Measurements from ENCODE around the gene MPRIP. TPM values are rescaled to one million over a fixed set of nuclear protein-coding genes. Genes with fewer than 3 reads are reported as not detected.

The MPRIP gene
- polyA plus RNA-seq, 1 donor from 2014 or later: 47.3 TPM

DNA sequence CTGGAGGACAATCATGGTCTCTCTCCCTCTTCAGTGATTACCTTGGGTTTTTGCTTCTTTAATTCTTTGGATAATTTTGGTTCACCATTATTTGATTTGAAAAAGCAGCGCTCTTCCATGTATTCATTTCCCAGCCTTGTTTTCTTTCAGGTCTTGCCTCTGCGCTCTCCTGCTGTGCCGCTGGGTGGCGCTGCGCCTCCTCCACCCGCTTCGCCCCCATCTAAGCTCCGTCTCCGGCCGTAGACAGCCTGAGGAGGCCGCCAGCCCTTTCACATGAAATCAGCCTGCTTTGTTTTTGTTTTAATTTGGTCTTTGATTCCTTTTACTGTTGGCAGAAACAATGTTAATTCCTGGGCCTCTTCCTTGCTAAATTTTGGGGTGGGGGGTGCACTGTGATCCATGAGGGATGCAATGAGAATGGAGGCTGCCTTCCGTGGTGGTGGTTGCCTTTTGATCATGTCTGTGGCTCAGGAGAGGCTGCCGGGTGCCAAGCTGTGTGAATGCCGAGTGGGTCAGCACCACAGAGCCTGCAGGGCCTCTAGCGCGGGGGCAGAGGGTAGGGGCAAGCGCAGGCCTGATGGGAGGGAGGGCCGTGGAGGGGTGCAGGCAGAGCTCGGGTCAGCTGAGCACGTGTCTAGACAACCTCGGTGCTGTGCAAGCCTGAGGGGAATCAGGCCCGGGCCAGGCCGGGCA, 99.7 kb downstream of the MPRIP start:
- Histone ChIP-seq H4K20me1 (ENCODE audit: insufficient read depth) (no peaks in the 10 kb centered on the region), H3F3A (ENCODE audit: insufficient read depth, low read length, poor library complexity, severe bottlenecking) (no peaks in the 10 kb centered on the region)

DNA sequence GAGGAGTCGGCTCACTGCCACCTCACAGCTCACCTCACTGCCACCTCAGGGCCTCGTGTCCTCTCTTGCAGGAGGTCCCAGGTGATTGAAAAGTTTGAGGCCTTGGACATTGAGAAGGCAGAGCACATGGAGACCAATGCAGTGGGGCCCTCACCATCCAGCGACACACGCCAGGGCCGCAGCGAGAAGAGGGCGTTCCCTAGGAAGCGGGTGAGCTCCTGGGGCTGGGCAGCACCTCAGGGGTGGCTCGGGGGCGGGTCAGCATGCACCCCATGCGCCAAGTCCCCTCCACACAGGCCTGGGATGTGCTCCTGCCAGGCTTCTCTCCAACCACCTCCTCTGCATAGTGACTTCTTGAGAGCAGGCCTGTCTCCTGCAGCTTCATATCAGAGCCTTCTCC, 100.3 kb downstream of the MPRIP start:
- H3K27me3 ChIP-seq (ENCODE audit: insufficient read depth, low read depth, low read length): no peaks in the 10 kb centered on the region
- H3K27ac ChIP-seq (ENCODE audit: low read length): no peak overlapping the region
- H2AFZ ChIP-seq (ENCODE audit: low read depth, low read length): no peak overlapping the region
- H3K9me3 ChIP-seq (ENCODE audit: low read length): no peaks in the 10 kb centered on the region
- TF ChIP-seq, protein P1, sequence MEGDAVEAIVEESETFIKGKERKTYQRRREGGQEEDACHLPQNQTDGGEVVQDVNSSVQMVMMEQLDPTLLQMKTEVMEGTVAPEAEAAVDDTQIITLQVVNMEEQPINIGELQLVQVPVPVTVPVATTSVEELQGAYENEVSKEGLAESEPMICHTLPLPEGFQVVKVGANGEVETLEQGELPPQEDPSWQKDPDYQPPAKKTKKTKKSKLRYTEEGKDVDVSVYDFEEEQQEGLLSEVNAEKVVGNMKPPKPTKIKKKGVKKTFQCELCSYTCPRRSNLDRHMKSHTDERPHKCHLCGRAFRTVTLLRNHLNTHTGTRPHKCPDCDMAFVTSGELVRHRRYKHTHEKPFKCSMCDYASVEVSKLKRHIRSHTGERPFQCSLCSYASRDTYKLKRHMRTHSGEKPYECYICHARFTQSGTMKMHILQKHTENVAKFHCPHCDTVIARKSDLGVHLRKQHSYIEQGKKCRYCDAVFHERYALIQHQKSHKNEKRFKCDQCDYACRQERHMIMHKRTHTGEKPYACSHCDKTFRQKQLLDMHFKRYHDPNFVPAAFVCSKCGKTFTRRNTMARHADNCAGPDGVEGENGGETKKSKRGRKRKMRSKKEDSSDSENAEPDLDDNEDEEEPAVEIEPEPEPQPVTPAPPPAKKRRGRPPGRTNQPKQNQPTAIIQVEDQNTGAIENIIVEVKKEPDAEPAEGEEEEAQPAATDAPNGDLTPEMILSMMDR (IDR thresholded peaks at IDR 0.05; ENCODE audit: poor library complexity, severe bottlenecking): no peak
- TF ChIP-seq SMC3 (conservative IDR thresholded peaks at IDR 0.05; ENCODE audit: poor library complexity): no peak
- no peak for TF ChIP-seq TAF1 (IDR thresholded peaks at IDR 0.05; ENCODE audit: low read depth)
- TF ChIP-seq MXI1 (conservative IDR thresholded peaks at IDR 0.05; ENCODE audit: poor library complexity, severe bottlenecking): no peak
- TF ChIP-seq EZH2 (IDR thresholded peaks at IDR 0.05; ENCODE audit: borderline replicate concordance, insufficient read depth, low read length, poor library complexity, severe bottlenecking): no peak
- no peak for TF ChIP-seq EP300 (conservative IDR thresholded peaks at IDR 0.05; ENCODE audit: poor library complexity, severe bottlenecking)
- TF ChIP-seq POLR2AphosphoS5 (IDR thresholded peaks at IDR 0.05): no peak
- no peak for TF ChIP-seq RAD21 (conservative IDR thresholded peaks at IDR 0.05)
- TF ChIP-seq, protein P2, sequence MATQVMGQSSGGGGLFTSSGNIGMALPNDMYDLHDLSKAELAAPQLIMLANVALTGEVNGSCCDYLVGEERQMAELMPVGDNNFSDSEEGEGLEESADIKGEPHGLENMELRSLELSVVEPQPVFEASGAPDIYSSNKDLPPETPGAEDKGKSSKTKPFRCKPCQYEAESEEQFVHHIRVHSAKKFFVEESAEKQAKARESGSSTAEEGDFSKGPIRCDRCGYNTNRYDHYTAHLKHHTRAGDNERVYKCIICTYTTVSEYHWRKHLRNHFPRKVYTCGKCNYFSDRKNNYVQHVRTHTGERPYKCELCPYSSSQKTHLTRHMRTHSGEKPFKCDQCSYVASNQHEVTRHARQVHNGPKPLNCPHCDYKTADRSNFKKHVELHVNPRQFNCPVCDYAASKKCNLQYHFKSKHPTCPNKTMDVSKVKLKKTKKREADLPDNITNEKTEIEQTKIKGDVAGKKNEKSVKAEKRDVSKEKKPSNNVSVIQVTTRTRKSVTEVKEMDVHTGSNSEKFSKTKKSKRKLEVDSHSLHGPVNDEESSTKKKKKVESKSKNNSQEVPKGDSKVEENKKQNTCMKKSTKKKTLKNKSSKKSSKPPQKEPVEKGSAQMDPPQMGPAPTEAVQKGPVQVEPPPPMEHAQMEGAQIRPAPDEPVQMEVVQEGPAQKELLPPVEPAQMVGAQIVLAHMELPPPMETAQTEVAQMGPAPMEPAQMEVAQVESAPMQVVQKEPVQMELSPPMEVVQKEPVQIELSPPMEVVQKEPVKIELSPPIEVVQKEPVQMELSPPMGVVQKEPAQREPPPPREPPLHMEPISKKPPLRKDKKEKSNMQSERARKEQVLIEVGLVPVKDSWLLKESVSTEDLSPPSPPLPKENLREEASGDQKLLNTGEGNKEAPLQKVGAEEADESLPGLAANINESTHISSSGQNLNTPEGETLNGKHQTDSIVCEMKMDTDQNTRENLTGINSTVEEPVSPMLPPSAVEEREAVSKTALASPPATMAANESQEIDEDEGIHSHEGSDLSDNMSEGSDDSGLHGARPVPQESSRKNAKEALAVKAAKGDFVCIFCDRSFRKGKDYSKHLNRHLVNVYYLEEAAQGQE (IDR thresholded peaks at IDR 0.05; ENCODE audit: borderline replicate concordance): no peak
- H3K9me2 ChIP-seq (ENCODE audit: insufficient read depth, low read length): no peaks in the 10 kb centered on the region
- no peaks in the 10 kb centered on the region for H3F3A ChIP-seq (ENCODE audit: insufficient read depth, low read length, poor library complexity, severe bottlenecking)
- no peak overlapping the region for H3K4me2 ChIP-seq (ENCODE audit: low read length)
- H3K36me3 ChIP-seq (ENCODE audit: insufficient read depth, low read length): peaks cover 16% of the 10 kb centered on the region
- no peaks in the 10 kb centered on the region for H3K79me2 ChIP-seq (replicated peaks; ENCODE audit: insufficient read depth, low read length)
- H3K4me3 ChIP-seq (ENCODE audit: low read length): no peak overlapping the region
- H4K20me1 ChIP-seq (ENCODE audit: insufficient read depth): no peaks in the 10 kb centered on the region
- H3K9ac ChIP-seq (ENCODE audit: low read length): no peak overlapping the region

More for the DNA sequence above, 99.7 kb downstream of the MPRIP start:
- Histone ChIP-seq H2AFZ (ENCODE audit: low read depth, low read length) (no peak overlapping the region), H3K9me3 (ENCODE audit: low read length) (no peaks in the 10 kb centered on the region), H3K4me3 (ENCODE audit: low read length) (no peak overlapping the region), H3K36me3 (ENCODE audit: insufficient read depth, low read length) (peaks cover 10% of the 10 kb centered on the region), H3K9me2 (ENCODE audit: insufficient read depth, low read length) (no peaks in the 10 kb centered on the region), H3K79me2 (replicated peaks; ENCODE audit: insufficient read depth, low read length) (no peaks in the 10 kb centered on the region), H3K9ac (ENCODE audit: low read length) (no peak overlapping the region), H3K27ac (ENCODE audit: low read length) (no peak overlapping the region), H3K4me2 (ENCODE audit: low read length) (no peak overlapping the region), H3K27me3 (ENCODE audit: insufficient read depth, low read depth, low read length) (no peaks in the 10 kb centered on the region)
- TF ChIP-seq SMC3 (conservative IDR thresholded peaks at IDR 0.05; ENCODE audit: poor library complexity) (peak; percentile 41), POLR2AphosphoS5 (IDR thresholded peaks at IDR 0.05) (no peak)
- TF ChIP-seq, protein P1 (IDR thresholded peaks at IDR 0.05; ENCODE audit: poor library complexity, severe bottlenecking): peak; percentile 69
